Amniotic stem cell (primary cell): Measurements from ENCODE around the gene ANXA4.
A peak's percentile ranks its signal among the peaks of the same experiment; 100 is the strongest.
"Not testable (repeated sequence)": the region's sequence is repeated elsewhere in the genome, so short reads cannot be mapped to it uniquely, and the experiment has no call there.

Experiments
- DNase-seq: peaks from one replicate; lab custom pipeline; 2025; lab: John Stamatoyannopoulos, UW

ANXA4 gene

GRCh38 chr2:69810550-69810949 is 68.6 kb downstream of the ANXA4 start:
- no peak for DNase-seq

- DNase-seq, result no peak
Observed at GRCh38 chr2:69811018-69811417, 69.1 kb downstream of the ANXA4 start.

GRCh38 chr2:69811591-69811990 is 69.7 kb downstream of the ANXA4 start:
- no peak for DNase-seq

GRCh38 chr2:69815717-69816116 is 73.8 kb downstream of the ANXA4 start:
- DNase-seq, result no peak

GRCh38 chr2:69816923-69817542 is 75.1 kb downstream of the ANXA4 start:
- DNase-seq, result peak; percentile 77

- DNase-seq, result no peak
Observed at GRCh38 chr2:69817729-69818501, 76.0 kb downstream of the ANXA4 start.

GRCh38 chr2:69827796-69828540 is 86.0 kb downstream of the ANXA4 start:
- no peak for DNase-seq

- DNase-seq, result no peak
Observed at GRCh38 chr2:69828938-69829255, 87.0 kb downstream of the ANXA4 start.

- DNase-seq, result peak; percentile 93
Observed at GRCh38 chr2:69829256-69830044, 87.5 kb downstream of the ANXA4 start, which contains the start of gene GMCL1. GMCL1 (plus strand) TSS chr2:69829660; CDS start chr2:69829893, 233 bp downstream.

GRCh38 chr2:69830045-69830905 is 88.3 kb downstream of the ANXA4 start:
- DNase-seq, result no peak

- not testable (repeated sequence) for DNase-seq
Observed at GRCh38 chr2:69830906-69831241, 88.9 kb downstream of the ANXA4 start.

- no peak for DNase-seq
Observed at GRCh38 chr2:69831354-69831905, 89.5 kb downstream of the ANXA4 start.

- no peak for DNase-seq
Observed at GRCh38 chr2:69833752-69834151, 91.8 kb downstream of the ANXA4 start.

GRCh38 chr2:69835666-69836065 is 93.7 kb downstream of the ANXA4 start:
- DNase-seq, result no peak

GRCh38 chr2:69836316-69836715 is 94.4 kb downstream of the ANXA4 start:
- DNase-seq, result no peak

- no peak for DNase-seq
Observed at GRCh38 chr2:69837533-69837932, 95.6 kb downstream of the ANXA4 start.

GRCh38 chr2:69843993-69844392 is 102.1 kb downstream of the ANXA4 start:
- DNase-seq, result no peak

- DNase-seq, result no peak
Observed at GRCh38 chr2:69844560-69844959, 102.6 kb downstream of the ANXA4 start.

- DNase-seq, result no peak
Observed at GRCh38 chr2:69846182-69847067, 104.5 kb downstream of the ANXA4 start.
